GM12878 (cell line): ENCODE data around the gene POFUT2. TPM values are rescaled to one million over a fixed set of nuclear protein-coding genes. Genes with fewer than 3 reads are reported as not detected.

Source experiments
- ATAC-seq: fragments of 200-7000 bp; cut with Tn5 transposase; 3 replicates; pipeline ENCODE4 v1.9.1; 2020; ENCODE audit warnings: mild to moderate bottlenecking, moderate library complexity
- BruUV-seq: library from RNA; stranded (reverse); fragments of 400-500 nt; replicated peaks from 2 replicates; lab custom pipeline; 2021; lab: Mats Ljungman, UMichigan
- CTCF ChIA-PET: fragments of 300-600 bp; sonication (Branson Sonifier 250); formaldehyde crosslinking; extraction: SDS; loops from one replicate; lab custom pipeline; 2021; ENCODE audit warnings: inconsistent platforms; lab: Yijun Ruan, JAX
- POLR2A ChIA-PET: fragments of 350-600 bp; formaldehyde crosslinking; extraction: SDS; loops from one replicate; lab custom pipeline; 2021; ENCODE audit warnings: inconsistent platforms; lab: Charles Lee
- RAD21 ChIA-PET: fragments of 300-600 bp; sonication (Branson Sonifier 250); formaldehyde crosslinking; loops from one replicate; lab custom pipeline; 2023; ENCODE audit warnings: antibody characterized with exemption; ENCODE audit not compliant: unreplicated experiment; lab: Charles Lee
- SMC1A ChIA-PET: fragments of 300-600 bp; sonication (Branson Sonifier 250); formaldehyde crosslinking; loops from one replicate; lab custom pipeline; 2023; ENCODE audit not compliant: unreplicated experiment, uncharacterized antibody; lab: Charles Lee
- DNase-seq: peaks from one replicate; pipeline ENCODE4 v3.0.0-alpha.2; 2011; ENCODE audit warnings: low read depth, low spot score
- FAIRE-seq: peaks from 3 replicates; lab custom pipeline; 2011; peaks lifted over from hg19 to GRCh38; lab: Jason Lieb, UNC
- H2AFZ ChIP-seq: 2 replicates; pipeline ENCODE4 v1.6.0; 2011; ENCODE audit warnings: low read depth, low read length, control low read depth; ENCODE audit not compliant: control insufficient read depth
- H3K27ac ChIP-seq: 2 replicates; pipeline ENCODE4 v1.5.1; 2011; ENCODE audit warnings: control low read depth; ENCODE audit not compliant: control insufficient read depth, insufficient read depth
- H3K27me3 ChIP-seq, 2 experiments: replicated peaks in 1 of 2; 2 replicates each; pipeline versions ENCODE4 v1.6.0 to v1.6.1; 2011; ENCODE audit warnings: low read length in 1 of 2; ENCODE audit not compliant: control insufficient read depth in 2 of 2, insufficient read depth in 2 of 2
- H3K36me3 ChIP-seq, 2 experiments: 2 replicates each; pipeline ENCODE4 v1.5.1; 2011; ENCODE audit warnings: low read length in 1 of 2; ENCODE audit not compliant: control insufficient read depth in 2 of 2, insufficient read depth in 2 of 2
- H3K4me1 ChIP-seq: 2 replicates; pipeline ENCODE4 v1.6.1; 2011; ENCODE audit warnings: mild to moderate bottlenecking, low read length, moderate library complexity, mixed read lengths; ENCODE audit not compliant: control insufficient read depth, insufficient read depth
- H3K4me2 ChIP-seq: 2 replicates; pipeline ENCODE4 v1.6.0; 2011; ENCODE audit warnings: control low read depth; ENCODE audit not compliant: control insufficient read depth, insufficient read depth
- H3K4me3 ChIP-seq: fragments of 200-600 bp; sonication (generic); 2 replicates; pipeline ENCODE4 v1.5.1; 2016
- H3K79me2 ChIP-seq: 2 replicates; pipeline ENCODE4 v1.6.0; 2011; ENCODE audit warnings: low read length; ENCODE audit not compliant: control insufficient read depth, insufficient read depth
- H3K9ac ChIP-seq: 2 replicates; pipeline ENCODE4 v1.8.0; 2011; ENCODE audit warnings: low read length, control low read depth, mixed read lengths; ENCODE audit not compliant: control insufficient read depth, insufficient read depth
- H3K9me3 ChIP-seq: replicated peaks from 3 replicates; pipeline ENCODE4 v1.5.1; 2011; ENCODE audit warnings: mild to moderate bottlenecking, low read length; ENCODE audit not compliant: control insufficient read depth, insufficient read depth
- H4K20me1 ChIP-seq: 2 replicates; pipeline ENCODE4 v1.6.0; 2011; ENCODE audit not compliant: control insufficient read depth, insufficient read depth
- CBFB ChIP-seq: IDR thresholded peaks from 2 replicates; pipeline ENCODE4 v1.6.1; 2016; ENCODE audit warnings: antibody characterized with exemption, low read depth
- ESRRA ChIP-seq: IDR thresholded peaks from 2 replicates; pipeline ENCODE4 v1.6.1; 2012; ENCODE audit warnings: mild to moderate bottlenecking, low read length, improper control_type of control experiment
- EZH2 ChIP-seq: IDR thresholded peaks from 2 replicates; pipeline ENCODE4 v1.6.1; 2012; ENCODE audit warnings: low read depth, mild to moderate bottlenecking, control low read depth, inconsistent platforms, low read length, borderline replicate concordance; ENCODE audit not compliant: control insufficient read depth
- FOXM1 ChIP-seq: IDR thresholded peaks from 2 replicates; pipeline ENCODE4 v1.6.1; 2012; ENCODE audit warnings: low read depth, mild to moderate bottlenecking, inconsistent platforms, low read length, moderate library complexity
- HCFC1 ChIP-seq: fragments of 150-350 bp; IDR thresholded peaks from 2 replicates; pipeline ENCODE4 v1.6.1; 2014; ENCODE audit warnings: low read length
- HDAC6 ChIP-seq: fragments of 200-600 bp; sonication (generic); IDR thresholded peaks from one replicate; pipeline ENCODE4 v1.8.0; 2017; ENCODE audit warnings: antibody characterized with exemption; ENCODE audit not compliant: unreplicated experiment
- MXI1 ChIP-seq: fragments of 150-350 bp; IDR thresholded peaks from 2 replicates; pipeline ENCODE4 v1.6.1; 2011; ENCODE audit warnings: low read depth, mild to moderate bottlenecking, inconsistent platforms, low read length, improper control_type of control experiment
- SP1 ChIP-seq: IDR thresholded peaks from one replicate; pipeline ENCODE4 v1.6.1; 2011; ENCODE audit warnings: low read depth, low read length
- WGBS: methylation state at CpG from one replicate; pipeline ENCODE4 v1.1.6; 2016; ENCODE audit warnings: low lambda C conversion rate; ENCODE audit not compliant: insufficient replicate concordance, insufficient coverage; ENCODE audit errors: missing lambda C conversion rate; 5-methylcytosine and 5-hydroxymethylcytosine counted together
- in situ Hi-C: fragments of 300-500 bp; cut with MboI; formaldehyde crosslinking; loops from 9 replicates; pipeline ENCODE4 v1.14.3; 2018; ENCODE audit warnings: mixed read lengths
- intact Hi-C: fragments of 100-400 bp; cut with micrococcal nuclease; formaldehyde crosslinking; loops from one replicate; pipeline ENCODE4 v1.14.2; 2022; ENCODE audit not compliant: unreplicated experiment
- polyA plus RNA-seq, 11 experiments: library from polyadenylated mRNA; depleted of rRNA in 4 of 11; unstranded in 6 of 11; stranded (reverse) in 5 of 11; fragments of >200 nt; fragmentation: Nextera tagmentation in 4 of 11; fragmentation: Illumina TruSeq in 1 of 11; extraction: Ambion mirVana in 4 of 11; extraction: Trizol in 1 of 11; gene quantifications; 1 replicate in 1 of 11; 2 replicates in 10 of 11; pipeline versions ENCODE4 v1.2.1 to v1.2.3, GENCODE V29; 2011 to 2016; ENCODE audit warnings: inconsistent platforms in 2 of 11, missing spikeins in 2 of 11, low read depth in 1 of 11
- total RNA-seq, 4 experiments: library from RNA; depleted of rRNA in 3 of 4; stranded (reverse); fragments of >200 nt in 3 of 4; fragmentation: Illumina TruSeq in 1 of 4; extraction: Trizol in 1 of 4; gene quantifications; 2 replicates each; pipeline versions ENCODE4 v1.2.1 to v1.2.3, GENCODE V29; 2013 to 2021
- TF ChIP-seq, protein P1 (sequence below): IDR thresholded peaks from 2 replicates; pipeline ENCODE4 v1.6.1; 2012; ENCODE audit warnings: low read depth, low read length, improper control_type of control experiment

Gene POFUT2
- total and polyA plus RNA-seq, 10 of the 15 experiments (the other 5 are each of a cell fraction or from before 2014, with no cell fraction given), result 1.2 to 15.1 (median 6.8) TPM

DNA sequence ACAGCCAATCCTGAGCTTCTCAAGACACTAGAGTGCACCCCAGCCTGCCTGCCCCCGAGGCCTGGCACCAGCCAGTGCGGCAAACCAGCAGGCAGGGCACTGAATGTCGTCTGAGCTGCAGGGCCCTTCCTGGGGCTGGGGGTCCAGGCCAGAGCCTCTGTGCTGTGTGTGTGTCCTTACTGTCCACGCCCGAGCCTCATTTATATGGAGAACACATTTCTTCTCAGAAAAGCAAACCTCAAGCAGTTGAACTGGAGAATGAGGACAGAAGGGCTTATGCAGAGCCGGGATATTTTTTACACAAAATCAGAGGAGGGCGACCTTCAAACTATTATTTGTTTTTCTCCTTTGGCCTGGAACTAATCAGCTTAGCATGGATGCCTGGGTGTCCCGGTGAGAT, 52.7 kb downstream of the POFUT2 start:
- RAD21 ChIA-PET, result no interaction called here
- Histone ChIP-seq H3K4me2 (no peak overlapping the region), H3K27ac (no peak overlapping the region), H3K9ac (no peak overlapping the region), H3K36me3 (no peaks in the 10 kb centered on the region), H3K9me3 (no peaks in the 10 kb centered on the region), H3K79me2 (no peaks in the 10 kb centered on the region), H3K4me3 (no peak overlapping the region), H2AFZ (no peak overlapping the region), H4K20me1 (no peaks in the 10 kb centered on the region), H3K27me3 (no peaks in the 10 kb centered on the region), H3K4me1 (no peaks in the 10 kb centered on the region)
- BruUV-seq, result no TSS peak
- POLR2A ChIA-PET, result no interaction called here
- no peak for DNase-seq
- CTCF ChIA-PET, result interaction anchor here (1.8 kb wide), 1 partner anchor 93 kb away, joined by 6 read pairs; no protein-coding TSS in a partner anchor
- SMC1A ChIA-PET, result no interaction called here
- no peak for FAIRE-seq
- whole genome bisulfite sequencing, result 20% methylated on average over 8 of the region's 8 CpGs
- no peak for ATAC-seq
- TF ChIP-seq CBFB (no peak), MXI1 (no peak), ESRRA (no peak), EZH2 (no peak), HDAC6 (no peak), SP1 (no peak), FOXM1 (no peak), HCFC1 (no peak)
- TF ChIP-seq, protein P1, sequence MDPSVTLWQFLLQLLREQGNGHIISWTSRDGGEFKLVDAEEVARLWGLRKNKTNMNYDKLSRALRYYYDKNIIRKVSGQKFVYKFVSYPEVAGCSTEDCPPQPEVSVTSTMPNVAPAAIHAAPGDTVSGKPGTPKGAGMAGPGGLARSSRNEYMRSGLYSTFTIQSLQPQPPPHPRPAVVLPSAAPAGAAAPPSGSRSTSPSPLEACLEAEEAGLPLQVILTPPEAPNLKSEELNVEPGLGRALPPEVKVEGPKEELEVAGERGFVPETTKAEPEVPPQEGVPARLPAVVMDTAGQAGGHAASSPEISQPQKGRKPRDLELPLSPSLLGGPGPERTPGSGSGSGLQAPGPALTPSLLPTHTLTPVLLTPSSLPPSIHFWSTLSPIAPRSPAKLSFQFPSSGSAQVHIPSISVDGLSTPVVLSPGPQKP, result no peak
- intact Hi-C loops (loop anchor here (5.0 kb wide), 1 partner anchor 93 kb away; no protein-coding TSS in a partner anchor), in situ Hi-C loops (no loop called here)
